HCT116 (cell line): ENCODE measurements around the gene CIP2A. TPM values are rescaled to one million over a fixed set of nuclear protein-coding genes. Genes with fewer than 3 reads are reported as not detected.

ENCODE experiments used
- ATAC-seq: fragments of 200-7000 bp; cut with Tn5 transposase; 2 replicates; pipeline ENCODE4 v1.9.1; 2020; ENCODE audit warnings: mild to moderate bottlenecking, moderate library complexity
- BruUV-seq: library from RNA; stranded (reverse); fragments of 400-500 nt; replicated peaks from 2 replicates; lab custom pipeline; 2021; lab: Mats Ljungman, UMichigan
- CTCF ChIA-PET: fragments of 300-600 bp; sonication (Branson Sonifier 250); formaldehyde crosslinking; loops from one replicate; lab custom pipeline; 2021; ENCODE audit warnings: antibody characterized with exemption; lab: Charles Lee
- POLR2A ChIA-PET: fragments of 300-600, 350-600 bp; sonication (Branson Sonifier 250); formaldehyde crosslinking; loops from one replicate; lab custom pipeline; 2021; ENCODE audit warnings: antibody characterized with exemption; lab: Charles Lee
- RAD21 ChIA-PET, 2 experiments: fragments of 300-600 bp; sonication (Branson Sonifier 250); formaldehyde crosslinking; loops; one replicate each; lab custom pipeline; 2023; ENCODE audit warnings: low total read pairs in 2 of 2; ENCODE audit not compliant: uncharacterized antibody in 2 of 2, unreplicated experiment in 2 of 2, low non-redundant PET in 1 of 2; lab: Charles Lee
- DNase-seq: peaks from one replicate; pipeline ENCODE4 v3.0.0-alpha.2; 2010; ENCODE audit warnings: low read depth, low spot score
- H2AFZ ChIP-seq: fragments of 200-600 bp; shearing (Covaris generic), sonication (generic); 2 replicates; pipeline ENCODE4 v1.6.1; 2017; ENCODE audit warnings: low read depth, mixed run types, mixed read lengths, antibody characterized with exemption, low read length; ENCODE audit not compliant: poor library complexity, severe bottlenecking
- H3K27ac ChIP-seq: 2 replicates; pipeline ENCODE4 v1.5.1; 2012; ENCODE audit warnings: low read depth, low read length
- H3K27me3 ChIP-seq: fragments of 200-600 bp; sonication (generic); 2 replicates; pipeline ENCODE4 v1.6.1; 2016; ENCODE audit warnings: mixed run types, low read length, mixed read lengths; ENCODE audit not compliant: insufficient read depth
- H3K36me3 ChIP-seq, 2 experiments: fragments of 200-500 bp in 1 of 2; fragments of 200-600 bp in 1 of 2; sonication (Bioruptor generic) in 1 of 2; sonication (generic) in 1 of 2; 2 replicates each; pipeline versions ENCODE4 v1.5.1 to v1.6.1; 2014 to 2016; ENCODE audit warnings: low read length in 2 of 2, inconsistent platforms in 1 of 2, mixed read lengths in 1 of 2, mixed run types in 1 of 2; ENCODE audit not compliant: insufficient read depth in 2 of 2, control insufficient read depth in 1 of 2
- H3K4me1 ChIP-seq, 2 experiments: fragments of 200-600 bp in 1 of 2; sonication (generic) in 1 of 2; 2 replicates each; pipeline versions ENCODE4 v1.5.1 to v1.6.1; 2012 to 2017; ENCODE audit warnings: low read length in 2 of 2, inconsistent platforms in 1 of 2, mild to moderate bottlenecking in 1 of 2, mixed read lengths in 1 of 2, mixed run types in 1 of 2, moderate library complexity in 1 of 2; ENCODE audit not compliant: insufficient read depth in 2 of 2, control insufficient read depth in 1 of 2
- H3K4me2 ChIP-seq: fragments of 200-600 bp; sonication (generic); 2 replicates; pipeline ENCODE4 v1.6.1; 2017; ENCODE audit warnings: mixed run types, low read length, mixed read lengths
- H3K4me3 ChIP-seq, 2 experiments: fragments of 200-600 bp in 1 of 2; sonication (generic) in 1 of 2; replicated peaks in 1 of 2; 2 replicates each; pipeline ENCODE4 v1.5.1; 2011 to 2016; ENCODE audit warnings: low read length in 2 of 2, control low read depth in 1 of 2, low read depth in 1 of 2, mild to moderate bottlenecking in 1 of 2, mixed read lengths in 1 of 2, mixed run types in 1 of 2
- H3K79me2 ChIP-seq: fragments of 200-600 bp; sonication (generic); 2 replicates; pipeline ENCODE4 v1.6.1; 2017; ENCODE audit warnings: mild to moderate bottlenecking, mixed run types, low read length, moderate library complexity, mixed read lengths; ENCODE audit not compliant: insufficient read depth
- H3K9ac ChIP-seq: fragments of 200-600 bp; sonication (generic); 2 replicates; pipeline ENCODE4 v1.6.1; 2016; ENCODE audit warnings: low read length, mixed read lengths
- H3K9me2 ChIP-seq: fragments of 200-600 bp; sonication (generic), shearing (Covaris generic); 2 replicates; pipeline ENCODE4 v1.6.1; 2017; ENCODE audit warnings: mixed run types, mild to moderate bottlenecking, moderate library complexity; ENCODE audit not compliant: insufficient read depth
- H3K9me3 ChIP-seq, 2 experiments: fragments of 200-500 bp in 1 of 2; fragments of 200-600 bp in 1 of 2; sonication (Bioruptor generic) in 1 of 2; sonication (generic) in 1 of 2; 2 replicates each; pipeline ENCODE4 v1.6.1; 2014 to 2017; ENCODE audit warnings: low read length in 2 of 2, mixed read lengths in 2 of 2, inconsistent platforms in 1 of 2, low read depth in 1 of 2, mild to moderate bottlenecking in 1 of 2, mixed run types in 1 of 2, moderate library complexity in 1 of 2; ENCODE audit not compliant: control insufficient read depth in 1 of 2, insufficient read depth in 1 of 2
- H4K20me1 ChIP-seq: fragments of 200-600 bp; sonication (generic), shearing (Covaris generic); 2 replicates; pipeline ENCODE4 v1.6.1; 2017; ENCODE audit warnings: mixed run types, mild to moderate bottlenecking, moderate library complexity; ENCODE audit not compliant: insufficient read depth
- ATF3 ChIP-seq: IDR thresholded peaks from 2 replicates; pipeline ENCODE4 v1.6.1; 2012
- CTCF ChIP-seq, 3 experiments: fragments of 200-600 bp in 1 of 3; sonication (generic) in 1 of 3; IDR thresholded peaks in 2 of 3; conservative IDR thresholded peaks in 1 of 3; 2 replicates each; pipeline ENCODE4 v1.5.1; 2012 to 2017; ENCODE audit warnings: low read depth in 2 of 3, low read length in 2 of 3, antibody characterized with exemption in 1 of 3, borderline replicate concordance in 1 of 3, control low read depth in 1 of 3, mild to moderate bottlenecking in 1 of 3, mixed read lengths in 1 of 3, mixed run types in 1 of 3, moderate library complexity in 1 of 3; ENCODE audit not compliant: insufficient read depth in 1 of 3
- EZH2phosphoT487 ChIP-seq: fragments of 200-600 bp; IDR thresholded peaks from 2 replicates; pipeline ENCODE4 v1.6.1; 2018; ENCODE audit warnings: antibody characterized with exemption, borderline replicate concordance
- POLR2A ChIP-seq: IDR thresholded peaks from 2 replicates; pipeline ENCODE4 v1.7.0; 2011; ENCODE audit warnings: borderline replicate concordance; ENCODE audit not compliant: insufficient read depth, insufficient read length; ENCODE audit errors: extremely low read depth
- RAD21 ChIP-seq: IDR thresholded peaks from 2 replicates; pipeline ENCODE4 v1.6.1; 2012; ENCODE audit warnings: low read depth, mild to moderate bottlenecking
- SP1 ChIP-seq: IDR thresholded peaks from 2 replicates; pipeline ENCODE4 v1.6.1; 2012; ENCODE audit warnings: low read depth
- TCF7L2 ChIP-seq: IDR thresholded peaks from 2 replicates; pipeline ENCODE4 v1.7.0; 2011; ENCODE audit warnings: borderline replicate concordance, inconsistent platforms; ENCODE audit not compliant: insufficient read depth, insufficient read length; ENCODE audit errors: extremely low read depth
- ZBTB33 ChIP-seq: IDR thresholded peaks from 2 replicates; pipeline ENCODE4 v1.6.1; 2011; ENCODE audit warnings: mild to moderate bottlenecking, low read length, moderate library complexity; ENCODE audit not compliant: insufficient replicate concordance; ENCODE audit errors: extremely low read depth
- ZNF274 ChIP-seq: fragments of 200-500 bp; sonication (Bioruptor generic); IDR thresholded peaks from 2 replicates; pipeline ENCODE4 v1.6.1; 2014; ENCODE audit warnings: mild to moderate bottlenecking, low read depth, low read length, inconsistent platforms
- intact Hi-C: fragments of 100-400 bp; cut with micrococcal nuclease; formaldehyde crosslinking; loops from 2 replicates; pipeline ENCODE4 v1.10.0; 2022
- total RNA-seq: library from RNA; stranded (reverse); gene quantifications from one replicate; pipeline ENCODE4 v1.2.1, GENCODE V29; 2021; ENCODE audit not compliant: unreplicated experiment

Gene CIP2A
- total RNA-seq, 1 experiment from 2014 or later, result 41.6 TPM

- H3K27ac ChIP-seq, result no peak overlapping the region
- intact Hi-C loops, result no loop called here
- TF ChIP-seq ZNF274 (no peak), SP1 (no peak), TCF7L2 (no peak), CTCF (IDR thresholded peaks at IDR 0.05 in 2 of 3, conservative IDR thresholded peaks at IDR 0.05 in 1 of 3; ENCODE audit: borderline replicate concordance in 1 of 3, insufficient read depth in 1 of 3, low read depth in 2 of 3, low read length in 2 of 3) (0 out of 6 replicates have a peak, but pooled peaks of 1 of the 3 experiments have one; percentile 8), ATF3 (no peak), POLR2A (no peak), RAD21 (peak; percentile 36; the same call in 1 of the 2 replicates), ZBTB33 (no peak), EZH2phosphoT487 (no peak)
- H4K20me1 ChIP-seq, result no peaks in the 10 kb centered on the region
- CTCF ChIA-PET, result interaction anchor here (0.5 to 1.6 kb wide), 2 partner anchors 47 to 575 kb away, joined by 3 to 7 read pairs; no protein-coding TSS in a partner anchor
- no peaks in the 10 kb centered on the region for H3K4me1 ChIP-seq
- H3K9me2 ChIP-seq, result no peaks in the 10 kb centered on the region
- no peak for ATAC-seq
- no peaks in the 10 kb centered on the region for H3K27me3 ChIP-seq
- H2AFZ ChIP-seq, result no peak overlapping the region
- no peaks in the 10 kb centered on the region for H3K9me3 ChIP-seq
- no TSS peak for BruUV-seq
- no peak overlapping the region for H3K9ac ChIP-seq
- RAD21 ChIA-PET, result no interaction called here
- no peaks in the 10 kb centered on the region for H3K36me3 ChIP-seq
- POLR2A ChIA-PET, result no interaction called here
- H3K79me2 ChIP-seq, result no peaks in the 10 kb centered on the region
- no peak overlapping the region for H3K4me3 ChIP-seq
- no peak overlapping the region for H3K4me2 ChIP-seq
- no peak for DNase-seq
These were observed 83.4 kb downstream of the CIP2A start for GRCh38 chr3:108505811-108506210.
